Endothelial cell of umbilical vein (primary cell): ENCODE measurements around the gene OR3A2. TPM values are rescaled to one million over a fixed set of nuclear protein-coding genes. Genes with fewer than 3 reads are reported as not detected.
"Not testable (repeated sequence)": the region's sequence is repeated elsewhere in the genome, so short reads cannot be mapped to it uniquely, and the experiment has no call there.

ENCODE experiments used
- BruUV-seq: library from RNA; stranded (reverse); fragments of 400-500 nt; replicated peaks from 2 replicates; lab custom pipeline; 2021; lab: Mats Ljungman, UMichigan
- CTCF ChIA-PET: fragments of 300-600, 350-600 bp; sonication (Branson Sonifier 250); formaldehyde crosslinking; loops from one replicate; lab custom pipeline; 2021; ENCODE audit warnings: antibody characterized with exemption, inconsistent platforms; lab: Charles Lee
- POLR2A ChIA-PET: fragments of 300-600, 350-600 bp; sonication (Branson Sonifier 250); formaldehyde crosslinking; loops from one replicate; lab custom pipeline; 2021; ENCODE audit warnings: antibody characterized with exemption, inconsistent platforms; lab: Charles Lee
- DNase-seq: peaks from one replicate; pipeline ENCODE4 v3.0.0-alpha.2; 2011; ENCODE audit warnings: low read depth, low spot score
- FAIRE-seq: peaks from 2 replicates; lab custom pipeline; 2011; peaks lifted over from hg19 to GRCh38; lab: Jason Lieb, UNC
- H2AFZ ChIP-seq: 2 replicates; pipeline ENCODE4 v1.6.0; 2012; ENCODE audit warnings: low read depth, low read length, control low read depth, inconsistent platforms
- H3K27ac ChIP-seq: 2 replicates; pipeline ENCODE4 v1.5.1; 2011; ENCODE audit warnings: low read depth, mild to moderate bottlenecking, control low read depth, low read length, moderate library complexity; ENCODE audit not compliant: insufficient read depth
- H3K27me3 ChIP-seq, 2 experiments: 2 replicates each; pipeline versions ENCODE4 v1.6.0 to v1.6.1; 2011; ENCODE audit warnings: low read length in 2 of 2, mixed read lengths in 1 of 2; ENCODE audit not compliant: control insufficient read depth in 2 of 2, insufficient read depth in 2 of 2
- H3K36me3 ChIP-seq, 2 experiments: 2 replicates in 1 of 2; 3 replicates in 1 of 2; pipeline ENCODE4 v1.5.1; 2011; ENCODE audit warnings: low read length in 2 of 2, mild to moderate bottlenecking in 1 of 2, moderate library complexity in 1 of 2; ENCODE audit not compliant: control insufficient read depth in 2 of 2, insufficient read depth in 2 of 2; ENCODE audit errors: extremely low read depth in 1 of 2
- H3K4me1 ChIP-seq: 3 replicates; pipeline ENCODE4 v1.5.1; 2011; ENCODE audit warnings: mild to moderate bottlenecking, low read length; ENCODE audit not compliant: control insufficient read depth, insufficient read depth; ENCODE audit errors: extremely low read depth
- H3K4me2 ChIP-seq: 2 replicates; pipeline ENCODE4 v1.6.1; 2011; ENCODE audit warnings: low read length, control low read depth, mixed read lengths; ENCODE audit not compliant: insufficient read depth
- H3K4me3 ChIP-seq, 3 experiments: fragments of 200-600 bp in 1 of 3; sonication (generic), shearing (Covaris generic) in 1 of 3; replicated peaks in 1 of 3; 2 replicates each; pipeline ENCODE4 v1.5.1; 2011 to 2016; ENCODE audit warnings: control low read depth in 3 of 3, low read length in 3 of 3, mild to moderate bottlenecking in 2 of 3, inconsistent platforms in 1 of 3, low read depth in 1 of 3, moderate library complexity in 1 of 3; ENCODE audit not compliant: insufficient read depth in 1 of 3
- H3K79me2 ChIP-seq: 2 replicates; pipeline ENCODE4 v1.6.0; 2012; ENCODE audit warnings: low read length, inconsistent platforms; ENCODE audit not compliant: control insufficient read depth, insufficient read depth
- H3K9ac ChIP-seq: replicated peaks from 2 replicates; pipeline ENCODE3; 2011; ENCODE audit warnings: low read length, control low read depth; ENCODE audit not compliant: insufficient read depth; ENCODE audit errors: extremely low read depth
- H3K9me1 ChIP-seq: replicated peaks from 3 replicates; pipeline ENCODE4 v1.6.0; 2011; ENCODE audit warnings: mild to moderate bottlenecking, low read length; ENCODE audit not compliant: control insufficient read depth, insufficient read depth; ENCODE audit errors: extremely low read depth
- H3K9me3 ChIP-seq: replicated peaks from 2 replicates; pipeline ENCODE4 v1.5.1; 2012; ENCODE audit warnings: low read length, inconsistent platforms; ENCODE audit not compliant: control insufficient read depth, insufficient read depth
- H4K20me1 ChIP-seq: replicated peaks from 2 replicates; pipeline ENCODE3; 2011; ENCODE audit warnings: mild to moderate bottlenecking, low read length; ENCODE audit not compliant: control insufficient read depth, insufficient read depth; ENCODE audit errors: extremely low read depth
- CTCF ChIP-seq, 2 donors: IDR thresholded peaks; 1 replicate in 1 of 2; 2 replicates in 1 of 2; pipeline ENCODE4 v1.5.1; 2011; ENCODE audit warnings: low read length in 2 of 2, mild to moderate bottlenecking in 2 of 2, moderate library complexity in 2 of 2, control low read depth in 1 of 2, inconsistent platforms in 1 of 2, low read depth in 1 of 2; ENCODE audit not compliant: insufficient read depth in 1 of 2; ENCODE audit errors: extremely low read depth in 1 of 2
- EZH2 ChIP-seq: IDR thresholded peaks from 2 replicates; pipeline ENCODE4 v1.6.1; 2012; ENCODE audit warnings: borderline replicate concordance, low read depth, mild to moderate bottlenecking, moderate library complexity, low read length, inconsistent platforms; ENCODE audit not compliant: severe bottlenecking
- FOS ChIP-seq: IDR thresholded peaks from 2 replicates; pipeline ENCODE4 v1.6.1; 2011; ENCODE audit warnings: mild to moderate bottlenecking, low read length, moderate library complexity, borderline replicate concordance; ENCODE audit not compliant: insufficient read depth
- GATA2 ChIP-seq: IDR thresholded peaks from 2 replicates; pipeline ENCODE4 v1.7.0; 2011; ENCODE audit warnings: low read depth, mild to moderate bottlenecking, moderate library complexity, mixed read lengths, low read length; ENCODE audit not compliant: insufficient read length, insufficient read depth
- JUN ChIP-seq: IDR thresholded peaks from 2 replicates; pipeline ENCODE4 v1.6.1; 2011; ENCODE audit warnings: borderline replicate concordance, low read depth; ENCODE audit not compliant: insufficient read length, insufficient read depth
- MAX ChIP-seq: IDR thresholded peaks from 2 replicates; pipeline ENCODE4 v1.6.1; 2011; ENCODE audit not compliant: insufficient read depth, insufficient read length
- MYC ChIP-seq: IDR thresholded peaks from one replicate; pipeline ENCODE4 v1.6.1; 2011; ENCODE audit warnings: mild to moderate bottlenecking, low read depth, low read length
- POLR2A ChIP-seq: IDR thresholded peaks from 2 replicates; pipeline ENCODE4 v1.6.1; 2012; ENCODE audit warnings: low read depth, mild to moderate bottlenecking, control low read depth, low read length
- POLR2AphosphoS5 ChIP-seq: IDR thresholded peaks from 2 replicates; pipeline ENCODE4 v1.6.1; 2012; ENCODE audit warnings: low read depth, mild to moderate bottlenecking, control low read depth, low read length, moderate library complexity; ENCODE audit not compliant: insufficient read depth
- dilution Hi-C: fragments of 300-500 bp; cut with MboI; formaldehyde crosslinking; loops from one replicate; pipeline ENCODE4 v1.15.0; 2019; ENCODE audit warnings: low sequenced_read_pairs; ENCODE audit not compliant: extremely low pct_ligation_motif_present
- intact Hi-C: fragments of 100-400 bp; cut with micrococcal nuclease; formaldehyde crosslinking; loops from one replicate; pipeline ENCODE4 v1.10.0; 2022
- polyA plus RNA-seq, 4 experiments: library from polyadenylated mRNA; depleted of rRNA in 3 of 4; stranded (reverse) in 3 of 4; unstranded in 1 of 4; fragments of >200 nt; gene quantifications; 2 replicates each; pipeline versions ENCODE4 v1.2.1 to v1.2.3, GENCODE V29; 2011 to 2012; ENCODE audit warnings: missing spikeins in 1 of 4
- total RNA-seq: library from RNA; stranded (reverse); gene quantifications from 2 replicates; pipeline ENCODE4 v1.2.3, GENCODE V29; 2021

OR3A2 gene
- total and polyA plus RNA-seq, 2 donors (not counting 3 experiments of a cell fraction or from before 2014, with no cell fraction given) = 0.10 TPM; not detected in 1

GRCh38 chr17:3398310-3398709 lies 12.2 kb upstream of the OR3A2 start, which contains the start of gene OR1E1:
OR1E1 (minus strand) TSS chr17:3398410; CDS start chr17:3398410, 0 bp downstream.
- no peak within 1 kb of the TSS for H3K4me3 ChIP-seq
- no peaks in the 10 kb centered on the region for H3K9me3 ChIP-seq
- H4K20me1 ChIP-seq = no peaks in the 10 kb centered on the region
- DNase-seq (no peak), FAIRE-seq (no peak)
- H3K9me1 ChIP-seq = no peaks in the 10 kb centered on the region
- no peak for TF ChIP-seq FOS
- TF ChIP-seq POLR2AphosphoS5 = no peak
- TF ChIP-seq MYC = no peak
- TF ChIP-seq JUN = no peak
- TF ChIP-seq EZH2 = no peak
- TF ChIP-seq POLR2A = no peak
- TF ChIP-seq MAX = no peak
- TF ChIP-seq GATA2 = no peak
- no peak for TF ChIP-seq CTCF (IDR thresholded peaks at IDR 0.05; ENCODE audit: extremely low read depth in 1 of 2, insufficient read depth in 1 of 2, low read depth in 1 of 2, low read length in 2 of 2)
- no peak within 1 kb of the TSS for H3K27ac ChIP-seq
- no peak within 1 kb of the TSS for H2AFZ ChIP-seq
- BruUV-seq = no TSS peak
- H3K4me2 ChIP-seq = no peak within 1 kb of the TSS
- dilution Hi-C loops (no loop called here), intact Hi-C loops (no loop called here)
- H3K27me3 ChIP-seq = no peaks in the 10 kb centered on the region
- POLR2A ChIA-PET = no interaction called here
- no peaks in the 10 kb centered on the region for H3K36me3 ChIP-seq
- H3K79me2 ChIP-seq = no peaks in the 10 kb centered on the region
- H3K9ac ChIP-seq = no peak within 1 kb of the TSS
- CTCF ChIA-PET = no interaction called here
- no peaks in the 10 kb centered on the region for H3K4me1 ChIP-seq

- FAIRE-seq, H3K4me3 ChIP-seq, H3K9ac ChIP-seq, H4K20me1 ChIP-seq, H3K36me3 ChIP-seq, DNase-seq, H3K9me3 ChIP-seq, CTCF ChIA-PET, H3K27ac ChIP-seq, intact Hi-C loops, BruUV-seq, H2AFZ ChIP-seq, H3K27me3 ChIP-seq, POLR2A ChIA-PET, H3K9me1 ChIP-seq, dilution Hi-C loops, H3K4me2 ChIP-seq, H3K79me2 ChIP-seq, H3K4me1 ChIP-seq: not testable (repeated sequence)
Observed at GRCh38 chr17:3397801-3398200, 11.7 kb upstream of the OR3A2 start.
